ENCODE results near the gene LRRFIP2. TPM values are rescaled to one million over a fixed set of nuclear protein-coding genes. Genes with fewer than 3 reads are reported as not detected.
"Not testable (repeated sequence)": the region's sequence is repeated elsewhere in the genome, so short reads cannot be mapped to it uniquely, and the experiment has no call there.

LRRFIP2 gene
- polyA plus RNA-seq (ENCODE audit: insufficient read length in 4 of 4), result 10 to 100 TPM; 36.6 to 48.0 (median 42.7) TPM

GRCh38 chr3:37174532-37175126 lies at the start of gene LRRFIP2:
Gene LRRFIP2 (minus strand): TSS chr3:37174582. CDS start chr3:37148983, 25,599 bp downstream.
- DNase-seq (ENCODE audit: low read depth in 4 of 4, low spot score in 3 of 4), result no peak

GRCh38 chr3:37223576-37223975 lies 49.2 kb upstream of the LRRFIP2 start:
- DNase-seq (ENCODE audit: low read depth in 4 of 4, low spot score in 3 of 4), result no peak

- DNase-seq (ENCODE audit: low read depth in 4 of 4, low spot score in 3 of 4), result no peak
Measured at GRCh38 chr3:37223141-37223558, 48.8 kb upstream of the LRRFIP2 start.

GRCh38 chr3:37222542-37222941 lies 48.2 kb upstream of the LRRFIP2 start:
- DNase-seq (ENCODE audit: low read depth in 4 of 4, low spot score in 3 of 4), result not testable (repeated sequence)

- DNase-seq (ENCODE audit: low read depth in 4 of 4, low spot score in 3 of 4), result no peak
Measured at GRCh38 chr3:37221407-37221806, 47.0 kb upstream of the LRRFIP2 start.

- DNase-seq (ENCODE audit: low read depth in 4 of 4, low spot score in 3 of 4), result no peak
Measured at GRCh38 chr3:37219266-37219665, 44.9 kb upstream of the LRRFIP2 start.

GRCh38 chr3:37218206-37218605 lies 43.8 kb upstream of the LRRFIP2 start:
- DNase-seq (ENCODE audit: low read depth in 4 of 4, low spot score in 3 of 4), result no peak

- no peak for DNase-seq (ENCODE audit: low read depth in 4 of 4, low spot score in 3 of 4)
Measured at GRCh38 chr3:37217098-37217849, 42.9 kb upstream of the LRRFIP2 start.

- DNase-seq (ENCODE audit: low read depth in 4 of 4, low spot score in 3 of 4), result no peak
Measured at GRCh38 chr3:37216597-37217097, 42.3 kb upstream of the LRRFIP2 start.

GRCh38 chr3:37214076-37214475 lies 39.7 kb upstream of the LRRFIP2 start:
- DNase-seq (ENCODE audit: low read depth in 4 of 4, low spot score in 3 of 4), result no peak

GRCh38 chr3:37210230-37210629 lies 35.8 kb upstream of the LRRFIP2 start:
- DNase-seq (ENCODE audit: low read depth in 4 of 4, low spot score in 3 of 4), result no peak

- DNase-seq (ENCODE audit: low read depth in 4 of 4, low spot score in 3 of 4), result not testable (repeated sequence)
Measured at GRCh38 chr3:37208576-37208975, 34.2 kb upstream of the LRRFIP2 start.

GRCh38 chr3:37208008-37208407 lies 33.6 kb upstream of the LRRFIP2 start:
- not testable (repeated sequence) for DNase-seq (ENCODE audit: low read depth in 4 of 4, low spot score in 3 of 4)

- not testable (repeated sequence) for DNase-seq (ENCODE audit: low read depth in 4 of 4, low spot score in 3 of 4)
Measured at GRCh38 chr3:37206041-37206440, 31.7 kb upstream of the LRRFIP2 start.

- no peak for DNase-seq (ENCODE audit: low read depth in 4 of 4, low spot score in 3 of 4)
Measured at GRCh38 chr3:37204314-37204713, 29.9 kb upstream of the LRRFIP2 start.

GRCh38 chr3:37202035-37202434 lies 27.7 kb upstream of the LRRFIP2 start:
- DNase-seq (ENCODE audit: low read depth in 4 of 4, low spot score in 3 of 4), result no peak

GRCh38 chr3:37200141-37200540 lies 25.8 kb upstream of the LRRFIP2 start:
- DNase-seq (ENCODE audit: low read depth in 4 of 4, low spot score in 3 of 4), result no peak

- DNase-seq (ENCODE audit: low read depth in 4 of 4, low spot score in 3 of 4), result no peak
Measured at GRCh38 chr3:37198996-37199395, 24.6 kb upstream of the LRRFIP2 start.

- DNase-seq (ENCODE audit: low read depth in 4 of 4, low spot score in 3 of 4), result no peak
Measured at GRCh38 chr3:37198547-37198946, 24.2 kb upstream of the LRRFIP2 start.

GRCh38 chr3:37197810-37198371 lies 23.5 kb upstream of the LRRFIP2 start:
- DNase-seq (ENCODE audit: low read depth in 4 of 4, low spot score in 3 of 4), result no peak

- DNase-seq (ENCODE audit: low read depth in 4 of 4, low spot score in 3 of 4), result no peak
Measured at GRCh38 chr3:37194533-37194932, 20.2 kb upstream of the LRRFIP2 start.

GRCh38 chr3:37190667-37191066 lies 16.3 kb upstream of the LRRFIP2 start:
- no peak for DNase-seq (ENCODE audit: low read depth in 4 of 4, low spot score in 3 of 4)

Data from right renal pelvis (tissue), 4 donors.